Adrenal gland (tissue), 5 donors: ENCODE results near the gene DEPP1.

Experiments
- CTCF ChIP-seq, 6 experiments: fragments of 450-650 bp in 4 of 6; fragments of 200-600 bp in 2 of 6; sonication (generic) in 1 of 6; IDR thresholded peaks; 1 replicate in 5 of 6; 2 replicates in 1 of 6; pipeline versions ENCODE4 v1.5.1 to v1.8.0; 2016 to 2021; ENCODE audit warnings: antibody characterized with exemption in 6 of 6, mild to moderate bottlenecking in 2 of 6, moderate library complexity in 1 of 6
- POLR2A ChIP-seq, 2 donors: fragments of 450-650 bp; IDR thresholded peaks; one replicate each; pipeline ENCODE4 v1.6.1; 2017; ENCODE audit warnings: antibody characterized with exemption in 2 of 2, mild to moderate bottlenecking in 2 of 2, moderate library complexity in 1 of 2
- donor health status: DM: no; HTN: no; CAD: no.

DNA sequence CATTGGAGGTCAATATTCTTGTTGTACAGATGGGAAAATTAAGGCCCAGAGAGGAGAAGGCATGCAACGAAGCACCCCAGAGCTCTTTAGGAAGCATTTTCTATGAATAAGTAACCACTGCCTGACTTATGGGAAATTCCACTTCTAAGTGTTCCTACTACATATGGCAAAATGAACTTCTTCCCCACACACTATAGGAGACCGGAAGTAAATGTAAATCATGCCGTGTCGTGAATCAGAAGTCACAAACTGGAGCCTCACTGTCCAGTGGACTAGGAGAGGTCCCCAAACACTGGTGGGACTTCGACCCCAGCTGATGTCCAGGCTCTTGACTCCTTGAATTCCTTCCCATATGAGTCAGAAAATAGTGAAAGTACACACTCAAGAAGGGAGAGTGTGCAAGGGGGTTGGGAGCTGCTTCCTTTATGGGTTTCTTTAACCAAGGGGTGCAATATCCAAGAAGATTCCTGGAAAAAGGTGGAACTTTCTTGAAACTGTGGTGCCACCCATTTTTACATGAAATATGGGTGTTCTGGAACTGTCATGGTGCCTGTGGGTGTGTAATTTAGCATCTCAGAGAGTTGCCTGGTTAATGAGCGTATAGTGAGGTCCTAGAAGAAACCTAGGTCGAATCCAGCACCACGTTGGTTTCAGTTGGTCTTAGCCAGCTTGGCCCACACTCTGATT lies 12.3 kb downstream of the DEPP1 start:
- TF ChIP-seq CTCF (IDR thresholded peaks at IDR 0.05) (no peak), POLR2A (IDR thresholded peaks at IDR 0.05) (no peak)
